GM21528 (cell line): ENCODE measurements around the gene KAT6B.

Experiments used
- ATAC-seq: cut with Tn5 transposase; IDR thresholded peaks from one replicate; pipeline ENCODE4 v1.9.1; 2021; ENCODE audit warnings: mild to moderate bottlenecking, moderate library complexity; ENCODE audit not compliant: unreplicated experiment, low FRiP score

KAT6B gene

GRCh38 chr10:74944205-74944604, 117.8 kb downstream of the KAT6B start:
- no peak for ATAC-seq

GRCh38 chr10:74947781-74948401, 121.5 kb downstream of the KAT6B start:
- ATAC-seq, result no peak

GRCh38 chr10:74949034-74949832, 122.8 kb downstream of the KAT6B start:
- no peak for ATAC-seq

GRCh38 chr10:74949843-74950765, 123.7 kb downstream of the KAT6B start:
- ATAC-seq, result no peak

- no peak for ATAC-seq
Observed at GRCh38 chr10:74953214-74953613, 126.8 kb downstream of the KAT6B start.

GRCh38 chr10:74955796-74956195, 129.4 kb downstream of the KAT6B start:
- ATAC-seq, result no peak

GRCh38 chr10:74956555-74957111, 130.2 kb downstream of the KAT6B start:
- ATAC-seq, result no peak

GRCh38 chr10:74957285-74957961, 131.0 kb downstream of the KAT6B start:
- ATAC-seq, result no peak

- ATAC-seq, result no peak
Observed at GRCh38 chr10:74958316-74958715, 131.9 kb downstream of the KAT6B start.

GRCh38 chr10:74960670-74961069, 134.3 kb downstream of the KAT6B start:
- no peak for ATAC-seq

- ATAC-seq, result no peak
Observed at GRCh38 chr10:74962517-74962916, 136.1 kb downstream of the KAT6B start.

GRCh38 chr10:74963549-74963948, 137.1 kb downstream of the KAT6B start:
- no peak for ATAC-seq

- ATAC-seq, result no peak
Observed at GRCh38 chr10:74967911-74968666, 141.7 kb downstream of the KAT6B start.

- no peak for ATAC-seq
Observed at GRCh38 chr10:74968667-74969061, 142.3 kb downstream of the KAT6B start.

GRCh38 chr10:74969093-74969492, 142.7 kb downstream of the KAT6B start:
- no peak for ATAC-seq

- ATAC-seq, result no peak
Observed at GRCh38 chr10:74969530-74969929, 143.1 kb downstream of the KAT6B start.

GRCh38 chr10:74973741-74974392, 147.5 kb downstream of the KAT6B start:
- no peak for ATAC-seq

GRCh38 chr10:74975758-74976157, 149.4 kb downstream of the KAT6B start:
- no peak for ATAC-seq

GRCh38 chr10:74976565-74976964, 150.2 kb downstream of the KAT6B start:
- ATAC-seq, result no peak
